ENCODE measurements around the gene TDRD3.
A peak's percentile ranks its signal among the peaks of the same experiment; 100 is the strongest.
"Not testable (repeated sequence)": the region's sequence is repeated elsewhere in the genome, so short reads cannot be mapped to it uniquely, and the experiment has no call there.

Gene TDRD3

DNA sequence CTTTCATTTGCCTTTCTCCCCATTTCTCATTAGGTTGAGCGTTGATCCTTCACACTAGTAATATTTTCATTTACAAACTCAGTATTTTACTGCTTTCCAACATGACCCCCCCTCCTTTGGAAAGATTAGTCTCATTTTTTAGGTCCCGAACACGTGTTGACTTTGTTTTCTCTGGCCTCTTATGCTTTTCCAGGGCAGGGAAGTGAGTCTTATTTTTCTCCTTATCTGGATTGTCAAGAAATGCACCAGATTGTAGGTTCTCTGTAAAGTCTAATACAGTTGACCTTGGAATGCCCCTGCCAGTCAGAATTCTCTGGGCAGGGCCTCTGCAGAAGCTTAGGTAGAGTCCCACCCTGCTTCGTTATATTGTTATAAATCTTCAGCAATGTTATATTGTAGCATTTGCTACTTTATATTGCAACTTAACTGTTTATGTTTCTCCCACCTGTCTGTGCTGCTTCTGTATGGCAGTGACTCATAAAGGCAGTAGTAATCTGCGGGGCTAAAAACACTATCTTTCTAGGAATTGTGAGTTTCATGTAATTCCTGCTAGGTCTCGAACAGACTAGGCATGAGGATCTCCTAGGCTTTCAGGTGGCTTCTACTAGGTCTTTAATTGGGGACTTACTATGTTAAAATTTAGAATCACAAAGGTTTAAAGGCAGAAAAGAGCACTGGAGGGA lies 2.0 kb downstream of the TDRD3 start:
- no peak for DNase-seq

DNA sequence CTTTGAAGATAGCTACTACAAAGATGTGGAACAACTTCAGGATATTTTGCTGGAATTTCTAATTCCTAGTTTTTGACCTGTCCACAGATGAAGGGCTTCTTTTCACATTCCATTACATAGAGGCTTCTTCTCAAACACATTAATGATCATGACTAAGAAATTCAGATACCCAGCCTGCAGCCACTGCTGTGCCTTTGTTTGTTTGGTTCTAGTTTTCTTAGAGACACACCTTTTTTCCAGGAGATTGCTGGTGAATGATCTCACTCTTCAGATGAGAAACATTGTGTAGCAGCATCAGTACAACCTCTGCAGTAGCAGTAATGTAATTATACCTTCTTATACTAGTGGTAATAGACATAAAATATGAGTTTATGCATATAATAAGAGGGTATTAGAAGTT lies 5.0 kb downstream of the TDRD3 start:
- no peak for DNase-seq

DNA sequence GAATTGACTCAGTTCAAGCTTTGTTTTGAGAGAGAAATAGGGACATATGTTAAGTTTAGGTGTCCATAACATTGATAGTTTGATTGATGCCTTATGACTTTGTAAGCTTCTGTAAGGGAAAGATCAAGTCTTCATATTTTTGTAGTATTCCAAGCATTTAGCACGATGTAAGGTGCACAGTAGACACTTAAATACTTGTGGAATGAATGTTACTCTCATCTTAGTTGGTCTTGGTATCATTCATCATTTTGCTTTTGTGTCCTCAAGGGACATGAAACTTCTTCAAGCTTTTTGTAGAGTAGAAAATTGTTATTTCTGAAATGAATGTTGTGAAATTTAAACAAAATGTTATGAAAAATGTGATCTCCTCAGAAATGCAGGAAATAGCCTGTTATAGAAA lies 10.1 kb downstream of the TDRD3 start:
- no peak for DNase-seq

DNA sequence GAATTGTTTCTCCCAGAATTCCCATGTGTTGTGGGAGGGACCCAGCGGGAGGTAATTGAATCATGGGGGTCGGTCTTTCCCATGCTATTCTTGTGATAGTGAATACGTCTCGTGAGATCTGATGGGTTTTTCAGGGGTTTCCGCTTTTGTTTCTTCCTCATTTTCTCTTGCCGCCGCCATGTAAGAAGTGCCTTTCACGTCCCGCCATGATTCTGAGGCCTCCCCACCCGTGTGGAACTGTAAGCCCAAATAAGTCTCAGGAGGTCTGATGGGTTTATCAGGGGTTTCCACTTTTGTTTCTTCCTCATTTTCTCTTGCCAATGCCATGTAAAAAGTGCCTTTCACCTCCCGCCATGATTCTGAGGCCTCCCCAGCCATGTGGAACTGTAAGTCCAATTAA lies 10.8 kb downstream of the TDRD3 start:
- DNase-seq, result not testable (repeated sequence)

DNA sequence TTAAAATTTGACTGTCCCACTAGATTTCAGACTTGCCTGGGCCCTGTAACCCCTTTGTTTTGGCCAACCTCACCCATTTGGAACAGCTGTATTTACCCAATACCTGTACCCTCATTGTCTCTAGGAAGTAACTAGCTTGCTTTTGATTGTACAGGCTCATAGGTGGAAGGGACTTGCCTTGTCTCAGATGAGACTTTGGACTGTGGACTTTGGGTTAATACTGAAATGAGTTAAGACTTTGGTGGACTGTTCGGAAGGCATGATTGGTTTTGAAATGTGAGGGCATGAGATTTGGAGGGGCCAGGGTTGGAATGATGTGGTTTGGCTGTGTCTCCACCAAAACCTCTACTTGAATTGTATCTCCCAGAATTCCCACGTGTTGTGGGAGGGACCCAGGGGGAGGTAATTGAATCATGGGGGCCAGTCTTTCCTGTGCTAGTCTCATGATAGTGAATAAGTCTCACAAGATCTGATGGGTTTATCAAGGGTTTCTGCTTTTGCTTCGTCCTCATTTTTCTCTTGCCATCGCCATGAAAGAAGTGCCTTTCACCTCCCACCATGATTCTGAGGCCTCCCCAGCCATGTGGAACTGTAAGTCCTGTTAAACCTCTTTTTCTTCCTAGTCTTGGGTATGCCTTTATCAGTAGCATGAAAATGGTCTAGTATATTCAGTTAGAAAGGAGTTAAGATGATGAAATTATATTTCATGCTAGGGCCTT lies 12.7 kb downstream of the TDRD3 start:
- DNase-seq, result not testable (repeated sequence)

DNA sequence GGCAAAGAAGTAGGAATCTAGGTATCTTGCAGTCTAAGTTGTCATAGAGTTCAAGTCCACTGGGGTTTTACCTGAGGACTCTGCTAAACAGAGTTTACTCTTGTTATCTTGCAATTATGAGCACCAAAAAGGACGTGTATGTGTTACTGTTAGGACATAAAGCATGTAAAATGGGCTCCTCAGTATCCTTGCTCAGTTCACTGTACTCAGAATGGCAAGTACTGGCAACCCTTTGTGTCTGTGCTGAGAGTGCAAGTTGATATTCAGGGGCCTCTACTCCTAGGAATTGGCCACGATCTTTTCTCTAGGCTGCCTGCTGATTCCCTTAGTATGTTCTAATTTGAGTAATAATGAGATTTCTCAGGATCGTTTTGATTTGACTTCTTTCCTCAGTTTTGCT lies 13.3 kb downstream of the TDRD3 start:
- no peak for DNase-seq

DNA sequence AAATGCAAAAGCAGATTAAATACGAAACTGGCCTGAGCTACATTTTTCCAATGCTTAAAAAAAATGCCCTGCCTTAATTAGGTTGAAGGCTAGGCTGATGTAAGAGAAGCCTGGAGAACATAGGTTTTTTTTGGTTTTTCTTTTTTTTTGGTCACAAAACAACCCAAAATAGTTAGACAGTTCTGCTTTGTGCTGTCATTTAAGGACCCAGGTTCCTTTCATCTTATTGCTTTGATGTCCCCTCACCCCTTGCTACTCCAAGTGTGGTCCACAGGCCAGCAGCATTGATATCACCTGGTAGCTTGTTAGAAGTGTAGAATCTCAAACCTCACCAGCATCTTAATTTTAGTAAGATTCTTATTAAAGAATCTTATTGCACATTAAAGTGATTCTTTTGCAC lies 14.4 kb downstream of the TDRD3 start:
- no peak for DNase-seq

DNA sequence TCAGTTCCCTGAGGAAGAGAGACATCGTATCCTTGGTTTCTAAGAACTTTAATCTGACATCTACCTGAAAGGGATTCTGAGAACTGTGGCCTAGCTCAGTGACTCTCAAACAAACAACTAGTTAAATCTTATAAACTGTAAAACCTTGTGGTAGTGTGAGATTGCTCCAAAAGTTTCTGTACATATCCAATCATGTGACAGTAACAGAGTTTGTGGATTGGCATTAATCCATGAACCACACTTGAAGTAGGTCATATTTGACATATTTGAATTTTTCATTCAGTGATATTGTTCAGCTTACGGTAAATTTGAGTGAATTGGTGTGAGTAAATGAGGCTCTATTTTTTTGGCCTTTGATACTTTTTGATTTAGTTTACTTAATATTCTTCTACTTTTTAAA lies 15.0 kb downstream of the TDRD3 start:
- DNase-seq, result no peak

DNA sequence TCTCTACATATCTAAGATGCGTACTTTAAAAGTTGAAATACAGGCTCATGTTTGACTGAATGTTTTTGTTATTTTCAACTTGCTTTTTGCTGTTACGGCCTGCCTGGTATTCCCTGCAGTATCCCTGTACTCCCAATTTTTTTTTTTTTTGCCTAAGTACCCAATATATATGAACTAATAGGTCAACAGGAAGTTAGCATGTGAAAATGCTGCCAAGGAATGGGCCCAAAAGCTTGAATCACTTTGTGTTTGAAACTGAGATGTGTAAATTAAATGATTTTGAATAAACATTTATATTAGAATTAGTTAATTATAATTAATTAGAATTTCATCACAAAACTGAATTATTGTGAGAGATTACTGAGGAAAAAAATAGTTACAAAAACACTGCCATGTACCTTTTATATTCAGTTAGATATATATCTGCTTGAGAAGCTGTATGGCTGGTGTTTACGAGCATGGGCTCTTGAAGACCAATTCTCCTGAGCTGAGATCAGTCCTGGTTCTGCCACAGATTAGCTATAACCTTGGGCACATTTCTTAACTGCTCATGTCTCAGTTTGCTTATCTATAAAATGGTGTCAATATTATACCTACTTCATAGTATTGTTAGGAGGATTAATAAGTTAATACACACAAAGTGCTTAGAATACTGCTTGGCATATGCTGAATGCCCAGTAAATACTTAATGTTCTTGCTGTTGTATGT lies 16.0 kb downstream of the TDRD3 start:
- DNase-seq, result no peak

DNA sequence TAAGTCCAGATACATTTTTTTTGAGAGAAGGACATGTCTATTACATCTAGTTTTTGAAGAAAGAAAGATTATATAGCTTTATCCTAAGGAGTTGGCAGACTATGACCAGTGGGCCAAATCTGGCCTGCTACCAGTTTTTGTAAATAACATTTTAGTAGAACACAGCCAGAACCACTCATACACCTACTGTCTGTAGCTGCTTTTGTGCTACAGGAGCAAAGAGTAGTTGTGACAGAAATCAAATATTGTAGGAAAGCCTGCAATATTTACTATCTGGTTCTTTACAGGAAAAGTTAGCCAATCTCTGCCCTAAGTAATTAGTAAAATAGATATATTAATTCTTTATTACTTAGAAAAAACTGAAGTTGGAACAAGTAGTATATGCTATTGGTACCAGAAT lies 17.2 kb downstream of the TDRD3 start:
- DNase-seq, result no peak

DNA sequence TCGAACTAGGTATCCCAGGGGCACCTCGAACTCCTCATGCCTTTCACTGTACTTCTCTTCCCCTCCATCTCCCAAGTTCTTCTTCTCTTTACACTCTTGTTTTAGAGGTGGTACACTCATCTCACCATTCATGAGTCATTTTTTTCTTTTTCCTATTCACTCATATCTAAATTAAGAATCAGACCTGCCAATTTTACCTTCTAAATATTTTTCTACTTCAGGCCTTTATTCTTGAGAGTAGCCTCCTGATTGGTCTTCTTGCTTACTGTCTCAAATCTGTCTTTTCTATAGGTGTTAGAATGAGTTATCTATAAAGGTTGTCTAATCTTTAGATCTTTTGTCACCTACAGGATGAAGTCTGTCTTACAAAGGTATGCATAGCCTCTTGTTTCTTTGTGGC lies 20.7 kb downstream of the TDRD3 start:
- no peak for DNase-seq

DNA sequence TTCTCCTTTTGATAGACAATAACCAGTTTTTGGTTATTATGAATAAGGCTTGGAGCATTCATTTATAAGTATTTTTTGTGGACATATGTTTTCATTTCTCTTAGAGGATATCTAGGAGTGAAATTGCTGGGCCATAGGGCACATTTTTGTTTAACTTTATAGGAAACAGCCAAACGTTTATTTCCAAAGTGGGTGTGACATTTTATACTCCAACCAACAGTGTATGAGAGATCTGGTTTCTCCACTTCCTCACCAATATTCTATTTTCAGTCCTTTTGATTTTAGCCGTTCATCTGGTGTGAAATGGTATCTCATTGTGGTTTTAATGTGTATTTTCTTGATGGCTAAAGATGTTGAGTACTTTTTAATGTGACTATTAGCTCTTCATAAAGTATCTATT lies 21.9 kb downstream of the TDRD3 start:
- DNase-seq, result no peak

DNA sequence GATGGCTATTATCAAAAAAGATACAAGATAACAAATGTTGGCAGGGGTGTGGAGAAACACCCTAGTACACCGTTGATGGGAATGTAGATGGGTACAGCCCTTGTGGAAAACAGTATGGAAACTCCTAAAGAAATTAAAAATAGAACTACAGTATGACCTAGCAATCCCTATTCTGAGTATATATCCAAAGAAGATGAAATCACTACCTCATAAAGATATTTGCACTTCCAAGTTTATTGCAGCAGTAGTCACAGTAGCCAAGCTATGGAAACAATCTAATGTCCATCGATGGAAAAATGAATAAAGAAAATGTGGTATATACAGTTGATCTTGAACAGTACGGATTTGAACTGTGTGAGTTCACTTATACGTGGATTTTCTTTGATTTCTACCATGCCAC lies 28.3 kb downstream of the TDRD3 start:
- no peak for DNase-seq

DNA sequence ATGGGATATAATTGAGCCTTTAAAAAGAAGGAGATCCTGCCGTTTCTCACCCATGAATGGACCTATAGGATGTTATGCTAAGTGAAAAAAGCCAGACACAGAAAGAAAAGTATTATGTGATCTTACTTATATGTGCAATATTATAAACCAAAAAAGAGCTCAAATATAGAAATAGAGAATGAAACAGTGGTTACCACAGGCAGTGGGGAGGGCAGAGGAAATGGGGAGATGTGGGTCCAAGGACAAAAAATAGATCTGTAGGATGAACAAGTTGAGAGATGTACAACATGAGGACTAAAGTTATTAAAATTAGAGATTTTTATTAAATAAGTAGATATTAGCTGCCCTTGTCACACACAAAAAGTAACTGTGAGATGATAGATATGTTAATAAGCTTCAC lies 29.1 kb downstream of the TDRD3 start:
- no peak for DNase-seq

DNA sequence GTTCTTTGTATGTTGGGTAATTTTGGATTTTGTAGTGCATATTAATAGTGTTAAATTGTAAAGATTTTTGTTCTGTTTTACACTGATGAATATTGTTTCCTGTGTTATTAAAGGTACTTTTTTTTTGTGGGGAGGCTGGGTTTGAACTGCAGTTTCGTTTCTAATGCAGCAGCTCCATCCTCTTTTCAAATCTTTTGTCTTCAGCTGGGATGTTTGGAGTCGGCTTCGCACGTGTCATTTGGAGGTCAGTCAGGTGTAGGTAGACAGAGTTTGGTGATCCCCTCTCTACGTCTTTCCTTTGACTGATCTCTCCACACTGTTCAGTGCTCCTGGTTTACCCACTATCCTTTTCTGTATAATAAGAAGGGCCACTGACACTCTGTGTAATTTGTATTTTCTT lies 30.3 kb downstream of the TDRD3 start:
- no peak for DNase-seq

DNA sequence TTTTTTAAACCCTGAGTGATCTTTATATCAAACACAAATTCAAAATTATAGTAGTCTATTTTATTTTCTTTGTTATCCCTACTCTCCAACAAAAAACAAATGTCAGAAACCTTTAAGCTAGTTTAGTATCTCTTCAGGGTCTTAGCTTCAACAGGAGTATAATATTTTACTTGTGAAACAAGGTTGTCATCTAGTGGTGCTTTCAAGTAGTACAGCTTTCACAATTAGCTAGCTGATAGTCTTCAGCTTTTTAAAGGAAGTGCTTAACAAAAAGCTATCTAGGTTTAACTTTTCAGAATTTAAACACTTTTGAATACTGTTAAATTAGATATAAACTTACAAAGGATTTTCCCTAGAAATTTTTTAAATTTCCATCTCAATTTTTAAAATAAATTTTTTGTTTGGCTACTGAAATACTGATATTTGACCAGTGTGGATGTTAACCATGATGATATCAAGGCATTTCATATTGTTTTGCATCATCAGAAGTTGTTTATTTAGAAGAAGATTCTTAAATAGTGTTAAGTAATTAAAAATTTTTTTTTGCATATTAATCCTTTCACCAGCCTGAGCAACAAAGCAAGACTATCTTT lies 34.2 kb downstream of the TDRD3 start:
- DNase-seq, result peak in 1 of 2 experiments; percentile 64

DNA sequence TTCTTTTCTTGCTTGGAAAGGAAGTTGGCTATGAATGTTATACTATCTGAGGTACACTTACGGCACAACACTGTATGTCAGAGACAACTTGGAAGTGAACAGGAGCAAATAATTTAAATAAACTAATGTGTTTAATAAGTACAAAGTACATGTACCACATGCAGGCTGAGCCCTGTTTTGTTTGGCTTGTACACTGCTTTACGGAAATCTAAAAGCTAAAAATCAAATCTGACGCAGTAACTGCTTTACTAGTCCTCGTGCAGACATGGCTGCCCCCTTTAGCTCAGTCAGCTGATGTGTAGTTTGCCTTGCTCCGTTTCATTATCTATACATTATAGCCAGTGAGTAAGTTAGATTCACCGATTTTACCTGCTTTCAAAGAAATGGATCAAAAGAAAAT lies 36.5 kb downstream of the TDRD3 start:
- no peak for DNase-seq

DNA sequence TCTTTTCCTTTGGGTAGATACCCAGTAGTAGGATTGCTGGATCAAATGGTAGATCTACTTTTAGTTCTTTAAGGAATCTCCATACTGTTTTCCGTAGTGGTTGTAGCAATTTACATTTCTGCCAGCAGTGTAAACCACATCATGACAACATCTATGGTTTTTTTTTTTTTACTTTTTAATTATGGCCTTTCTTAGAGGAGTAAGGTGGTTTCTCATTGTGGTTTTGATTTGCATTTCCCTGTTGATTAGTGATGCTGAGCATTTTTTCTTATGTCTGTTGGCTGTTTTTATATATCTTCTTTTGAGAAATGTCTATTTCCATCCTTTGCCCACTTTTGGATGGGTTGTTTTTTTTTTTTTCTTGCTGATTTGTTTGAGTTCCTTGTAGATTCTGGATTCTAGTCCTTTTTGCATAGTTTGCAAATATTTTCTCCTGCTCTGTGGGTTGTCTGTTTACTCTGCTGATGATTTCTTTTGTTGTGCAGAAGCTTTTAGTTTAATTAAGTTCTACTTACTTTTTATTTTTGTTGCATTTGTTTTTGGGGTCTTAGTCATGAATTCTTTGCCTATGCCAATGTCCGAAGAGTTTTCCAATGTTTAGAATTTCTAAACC lies 38.8 kb downstream of the TDRD3 start:
- DNase-seq, result no peak

DNA sequence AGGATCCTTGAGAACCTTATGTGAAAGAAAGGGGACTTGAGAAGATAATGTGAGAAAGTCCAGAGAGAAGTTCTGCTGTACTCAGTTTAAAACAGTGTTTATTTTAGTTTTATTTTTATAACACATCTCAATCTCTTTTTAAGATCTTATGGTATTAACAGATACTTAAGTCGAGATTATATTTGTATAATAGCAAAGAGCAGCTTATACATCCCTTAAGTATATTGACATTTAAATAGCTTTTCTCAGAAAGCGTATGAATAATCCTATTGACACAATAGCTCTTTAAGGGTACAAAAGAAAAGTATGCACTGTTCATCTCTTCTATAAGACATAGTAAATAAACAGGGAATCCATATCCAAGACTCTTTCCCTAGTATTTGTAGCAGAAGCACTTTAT lies 42.2 kb downstream of the TDRD3 start:
- no peak for DNase-seq

DNA sequence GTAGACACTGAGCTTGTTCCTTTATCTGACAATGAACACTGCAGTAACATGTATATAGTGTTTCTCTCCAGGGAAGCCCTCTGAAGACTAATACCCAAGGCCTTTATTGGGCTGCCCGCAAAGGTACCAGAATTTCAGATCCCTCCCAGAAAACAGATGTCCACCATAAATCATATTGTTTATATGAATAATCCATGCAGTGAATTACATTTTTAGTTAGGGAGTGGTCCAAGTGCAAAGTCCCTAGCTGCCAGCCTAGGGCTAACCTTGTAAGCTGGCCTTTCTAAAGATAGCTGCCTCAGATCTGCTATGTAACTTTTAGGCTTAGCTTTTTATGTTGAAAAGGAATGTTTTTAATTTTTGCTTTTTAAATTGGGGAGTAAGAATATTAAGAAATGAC lies 44.7 kb downstream of the TDRD3 start:
- DNase-seq, result no peak

DNA sequence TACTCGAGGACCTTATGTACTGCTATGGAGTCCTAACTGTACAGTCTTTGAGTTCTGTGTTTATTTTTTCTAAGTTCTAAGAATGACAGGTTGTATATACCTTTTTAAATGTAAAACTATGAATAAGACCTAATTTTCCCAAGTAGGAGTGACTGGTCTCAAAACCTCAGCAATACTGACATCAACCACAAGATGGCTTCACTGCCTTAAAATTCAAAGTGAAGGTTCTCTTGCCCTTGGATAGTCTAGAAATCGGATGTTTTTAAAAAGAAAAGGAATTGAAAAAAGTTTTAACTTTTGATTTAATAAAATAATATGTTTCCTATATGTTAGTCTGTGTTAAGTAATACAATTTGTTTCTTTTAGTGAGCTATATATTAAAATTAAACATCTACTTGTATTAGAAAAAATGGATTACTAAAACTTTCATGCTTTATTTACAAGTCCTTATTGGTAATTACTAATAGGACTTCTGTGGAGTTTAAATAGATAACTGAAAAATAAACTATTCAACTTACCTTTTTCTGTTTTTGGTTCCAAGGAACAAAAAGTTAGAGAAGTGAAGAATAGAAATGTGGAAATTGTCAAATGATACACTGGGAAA lies 52.0 kb downstream of the TDRD3 start:
- peak in 1 of 2 experiments; percentile 33 for DNase-seq

DNA sequence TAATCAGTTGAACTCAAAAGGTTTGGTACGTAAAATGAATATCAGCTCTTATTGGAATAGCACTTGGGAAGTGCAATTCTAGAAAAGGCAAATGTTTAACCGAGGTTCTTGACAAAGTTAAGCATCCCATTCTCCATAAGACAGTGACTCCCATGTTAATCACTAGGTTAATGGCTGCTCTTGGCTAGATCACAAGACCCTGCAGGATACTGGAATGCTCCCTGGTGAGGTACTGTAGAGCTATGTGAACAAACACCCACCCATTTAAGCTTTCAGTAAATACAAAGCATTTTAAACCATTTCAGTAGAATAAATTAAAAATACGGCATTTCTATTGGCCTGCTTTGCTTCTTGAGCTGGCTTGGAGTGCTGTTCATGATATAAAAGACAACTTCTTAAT lies 56.5 kb downstream of the TDRD3 start:
- DNase-seq, result no peak

DNA sequence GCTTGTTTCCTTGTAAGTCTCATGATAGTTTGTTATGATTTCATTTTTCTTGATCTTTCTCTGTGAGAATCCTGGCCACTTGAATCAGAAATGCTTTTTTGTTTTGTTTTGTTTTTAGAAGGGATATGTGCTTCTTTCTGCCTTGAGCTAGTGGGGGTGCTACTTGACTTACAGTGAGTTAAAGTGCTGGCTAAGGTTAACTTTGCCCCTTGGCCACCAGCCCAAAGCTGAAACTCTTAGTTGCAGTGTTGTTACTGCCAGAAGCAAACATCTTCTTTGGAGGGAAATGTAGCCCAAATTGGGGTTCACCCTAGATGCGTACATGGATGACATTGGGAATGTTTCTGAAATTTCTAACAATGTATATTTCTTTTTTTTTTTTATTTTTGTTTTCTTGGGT lies 57.4 kb downstream of the TDRD3 start:
- no peak for DNase-seq
